Daoy (cell line): ENCODE measurements around the gene ARAP2. TPM values are rescaled to one million over a fixed set of nuclear protein-coding genes. Genes with fewer than 3 reads are reported as not detected.

Source experiments
- DNase-seq: peaks from one replicate; pipeline ENCODE4 v3.0.0-alpha.2; 2015; ENCODE audit warnings: low read depth
- total RNA-seq: library from RNA; depleted of rRNA; stranded (reverse); fragments of >200 nt; shearing (Covaris generic); gene quantifications from 2 replicates; pipeline ENCODE4 v1.2.3, GENCODE V29; 2014; rRNA removed

ARAP2 gene, protein sequence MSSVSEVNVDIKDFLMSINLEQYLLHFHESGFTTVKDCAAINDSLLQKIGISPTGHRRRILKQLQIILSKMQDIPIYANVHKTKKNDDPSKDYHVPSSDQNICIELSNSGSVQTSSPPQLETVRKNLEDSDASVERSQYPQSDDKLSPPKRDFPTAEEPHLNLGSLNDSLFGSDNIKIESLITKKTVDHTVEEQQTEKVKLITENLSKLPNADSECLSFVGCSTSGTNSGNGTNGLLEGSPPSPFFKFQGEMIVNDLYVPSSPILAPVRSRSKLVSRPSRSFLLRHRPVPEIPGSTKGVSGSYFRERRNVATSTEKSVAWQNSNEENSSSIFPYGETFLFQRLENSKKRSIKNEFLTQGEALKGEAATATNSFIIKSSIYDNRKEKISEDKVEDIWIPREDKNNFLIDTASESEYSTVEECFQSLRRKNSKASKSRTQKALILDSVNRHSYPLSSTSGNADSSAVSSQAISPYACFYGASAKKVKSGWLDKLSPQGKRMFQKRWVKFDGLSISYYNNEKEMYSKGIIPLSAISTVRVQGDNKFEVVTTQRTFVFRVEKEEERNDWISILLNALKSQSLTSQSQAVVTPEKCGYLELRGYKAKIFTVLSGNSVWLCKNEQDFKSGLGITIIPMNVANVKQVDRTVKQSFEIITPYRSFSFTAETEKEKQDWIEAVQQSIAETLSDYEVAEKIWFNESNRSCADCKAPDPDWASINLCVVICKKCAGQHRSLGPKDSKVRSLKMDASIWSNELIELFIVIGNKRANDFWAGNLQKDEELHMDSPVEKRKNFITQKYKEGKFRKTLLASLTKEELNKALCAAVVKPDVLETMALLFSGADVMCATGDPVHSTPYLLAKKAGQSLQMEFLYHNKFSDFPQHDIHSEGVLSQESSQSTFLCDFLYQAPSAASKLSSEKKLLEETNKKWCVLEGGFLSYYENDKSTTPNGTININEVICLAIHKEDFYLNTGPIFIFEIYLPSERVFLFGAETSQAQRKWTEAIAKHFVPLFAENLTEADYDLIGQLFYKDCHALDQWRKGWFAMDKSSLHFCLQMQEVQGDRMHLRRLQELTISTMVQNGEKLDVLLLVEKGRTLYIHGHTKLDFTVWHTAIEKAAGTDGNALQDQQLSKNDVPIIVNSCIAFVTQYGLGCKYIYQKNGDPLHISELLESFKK (N-terminal part only)
- total RNA-seq = 0.97 and 24.1 TPM in 2 replicates

DNA sequence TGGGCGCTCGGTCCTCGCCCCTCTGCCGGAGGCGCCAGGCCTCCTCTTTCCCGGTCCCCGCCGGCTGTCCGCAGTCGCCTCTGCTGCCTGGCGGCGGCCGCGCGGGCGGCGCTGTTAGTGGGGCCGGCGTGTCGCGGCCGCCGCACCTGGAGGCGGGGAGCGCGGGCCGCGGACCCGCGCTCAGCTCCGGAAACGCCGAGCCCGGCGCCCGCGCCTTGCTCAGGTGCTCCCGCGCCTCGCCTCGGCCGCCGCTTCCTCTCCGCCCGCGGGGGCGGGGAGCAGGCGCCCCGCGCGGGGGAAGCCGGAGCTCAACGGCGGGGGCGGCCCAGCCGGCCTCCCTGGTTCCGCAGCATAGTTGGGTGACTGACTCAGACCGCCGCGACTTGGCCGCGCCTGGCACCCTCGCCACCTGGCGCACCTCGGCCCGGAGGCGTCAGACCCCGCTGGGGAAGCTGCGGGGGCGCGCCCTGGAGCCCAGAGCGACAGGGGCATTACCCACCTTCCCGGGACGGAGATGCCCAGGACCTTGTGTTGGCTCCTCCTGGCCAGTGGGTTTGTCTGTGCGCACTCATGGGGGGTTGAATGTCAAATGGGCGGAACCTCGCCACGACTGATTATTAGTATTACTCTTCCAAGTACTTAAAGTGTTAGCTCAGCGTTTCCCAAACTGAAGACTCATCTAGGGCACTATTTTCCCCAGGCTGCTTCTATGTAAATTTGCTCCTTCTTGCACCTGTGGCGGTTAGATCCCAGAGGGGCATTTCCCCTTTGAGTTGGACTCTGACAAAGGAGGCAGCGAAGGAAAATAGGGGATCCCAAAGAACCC is at the start of gene ARAP2:
Gene ARAP2, minus strand, starts transcription at position 258 of the 826 bp plus-strand sequence. CDS start 15,028 bp downstream, outside the sequence.
- peak; percentile 17 for DNase-seq

DNA sequence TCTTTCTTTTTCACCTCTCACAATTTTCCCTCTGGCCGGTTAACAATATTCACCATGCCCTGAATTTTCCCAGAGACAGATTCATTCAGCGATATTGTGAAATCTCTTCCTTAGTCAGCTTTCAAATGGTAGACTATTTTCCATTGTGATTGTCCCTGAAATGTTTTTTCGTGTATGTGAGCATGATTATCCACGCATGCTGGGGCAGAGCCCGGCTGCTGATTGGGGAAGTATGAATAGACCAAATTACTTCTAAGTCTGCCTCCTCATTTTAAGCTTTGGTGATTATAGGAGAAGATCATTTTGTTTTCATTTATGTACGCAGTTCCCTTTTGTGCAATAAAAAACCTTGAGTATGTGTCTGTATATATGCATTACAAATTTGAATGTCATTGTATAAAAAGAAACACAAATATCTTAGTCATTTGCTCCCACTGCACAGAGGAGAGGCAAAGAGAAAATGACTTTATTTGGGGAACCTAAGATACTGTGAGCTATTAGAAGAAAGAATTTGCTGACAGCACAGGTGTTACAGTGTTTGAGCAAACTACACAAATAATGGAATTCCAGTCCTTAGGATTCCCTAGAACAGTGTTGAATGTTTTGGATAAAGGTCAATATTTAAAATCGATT is 48.4 kb upstream of the ARAP2 start:
- DNase-seq = no peak

DNA sequence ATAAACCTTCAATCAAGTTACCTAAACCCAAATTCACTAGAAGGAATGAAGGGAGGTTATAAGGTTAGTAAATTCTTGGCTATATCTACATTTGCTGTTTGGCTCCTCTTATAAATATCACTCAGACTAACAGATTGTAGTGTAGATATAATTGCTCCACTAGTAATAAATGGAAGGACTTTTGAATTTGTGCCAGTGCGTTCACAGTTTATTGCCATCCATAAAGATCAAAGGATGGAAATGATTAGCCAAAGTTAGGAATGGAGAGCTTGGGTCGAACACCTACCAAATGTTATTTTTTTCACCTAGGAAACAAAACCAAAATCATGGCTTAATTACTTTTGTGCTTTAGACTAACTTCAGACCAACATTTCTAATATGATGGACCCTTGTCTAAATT is 46.3 kb upstream of the ARAP2 start:
- no peak for DNase-seq

DNA sequence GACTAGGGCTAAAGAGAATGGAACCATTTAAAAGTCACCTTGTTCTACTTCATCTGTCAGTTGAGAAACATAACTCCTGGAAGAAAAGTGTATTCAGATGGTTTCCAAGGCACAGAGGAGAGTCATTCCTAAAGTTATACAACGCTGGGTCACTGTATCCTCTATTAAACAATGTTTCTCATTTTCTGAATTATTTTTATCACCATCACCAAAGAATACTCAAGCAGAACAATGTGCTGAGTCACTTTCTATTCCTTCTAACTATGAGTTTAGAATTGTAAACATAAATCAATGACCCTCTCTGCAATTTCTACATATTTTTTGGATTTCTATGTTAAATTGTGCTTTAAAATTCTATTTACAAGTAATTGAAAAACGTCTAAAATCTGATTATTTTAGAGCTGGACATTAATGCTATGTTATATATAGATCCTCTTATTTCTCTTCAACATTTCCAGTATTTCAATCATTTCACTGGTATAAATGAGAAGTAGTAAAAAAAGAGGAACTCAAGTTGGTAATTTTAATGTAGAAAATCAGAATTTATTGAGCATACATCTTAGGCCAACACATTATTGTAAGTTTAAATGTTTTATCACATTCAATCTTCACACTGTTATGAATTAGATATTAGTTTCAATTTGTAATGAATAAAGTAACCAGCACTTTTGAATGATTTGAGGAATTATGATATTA is 44.6 kb upstream of the ARAP2 start:
- no peak for DNase-seq

DNA sequence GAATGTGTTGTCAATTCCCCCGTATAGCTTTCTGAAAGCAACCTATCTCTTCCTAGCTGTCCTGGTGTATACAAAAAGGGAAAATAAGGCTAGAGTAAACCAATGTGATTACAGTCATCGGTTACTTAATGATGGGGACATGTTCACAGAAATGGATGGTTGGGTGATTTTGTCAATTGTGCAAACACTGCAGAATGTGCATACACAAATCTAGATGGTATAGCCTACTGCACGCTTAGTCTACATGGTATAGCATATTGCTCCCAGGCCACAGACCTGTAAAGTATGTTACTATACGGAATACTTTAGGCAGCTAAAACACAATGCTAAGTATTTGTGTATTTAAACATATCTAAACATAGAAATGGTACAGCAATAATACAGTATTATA is 42.2 kb upstream of the ARAP2 start:
- no peak for DNase-seq

DNA sequence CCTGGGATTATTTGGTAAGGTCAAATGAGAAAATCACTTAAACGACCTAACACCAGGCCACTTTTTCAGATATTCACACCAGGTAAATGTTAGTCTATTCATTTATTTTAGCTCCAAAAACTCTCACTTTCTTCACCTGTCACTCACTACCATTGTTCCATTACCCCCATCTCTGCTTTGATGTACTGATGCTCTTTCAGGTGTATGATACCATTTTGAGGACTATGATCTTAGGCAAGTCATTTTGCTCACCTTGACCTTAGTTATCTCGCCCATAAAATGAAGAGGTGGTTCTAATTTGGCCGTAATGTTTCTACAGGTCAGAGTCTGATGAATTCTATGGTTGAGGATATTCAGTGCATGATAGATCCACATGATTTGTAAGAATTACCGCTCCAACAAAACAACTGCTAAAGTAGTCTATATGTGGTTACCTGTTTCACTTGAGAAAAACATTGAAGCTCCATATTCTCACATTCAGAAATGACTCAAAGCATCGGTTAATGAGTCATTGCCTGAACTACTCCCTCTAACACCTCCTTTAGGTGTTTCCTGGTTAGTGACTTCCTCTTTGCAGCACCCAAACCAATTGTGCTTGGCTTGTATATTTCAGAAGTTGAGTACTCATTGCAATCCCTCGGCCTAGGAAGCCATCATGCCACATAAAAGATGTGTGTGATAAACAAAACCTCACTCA is 41.6 kb upstream of the ARAP2 start:
- peak; percentile 6 for DNase-seq

DNA sequence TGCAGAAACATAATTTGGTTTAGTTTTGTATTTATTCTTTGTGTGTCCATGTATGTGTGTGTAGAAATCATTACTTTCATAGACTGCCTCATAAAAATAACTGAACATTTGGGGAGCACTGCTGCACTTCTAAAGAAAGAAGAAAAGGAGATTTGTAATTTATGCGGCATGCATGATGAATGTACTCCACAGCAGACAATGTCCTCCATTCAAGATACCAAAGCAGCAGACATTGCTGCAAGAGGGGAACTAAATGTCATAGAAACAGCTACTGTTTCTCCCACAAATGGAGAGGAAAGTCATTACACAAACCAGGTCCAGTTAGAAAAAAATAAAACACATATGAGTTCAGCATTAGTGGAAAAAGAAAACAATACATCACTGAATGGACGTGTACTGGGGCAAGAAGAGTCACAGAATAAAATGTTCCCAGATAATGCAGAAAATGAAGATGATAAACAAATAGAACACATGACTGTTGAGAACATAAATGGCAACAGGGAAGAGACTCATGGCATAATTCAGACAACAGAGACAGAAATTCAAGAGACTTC is 39.7 kb upstream of the ARAP2 start:
- DNase-seq = no peak

DNA sequence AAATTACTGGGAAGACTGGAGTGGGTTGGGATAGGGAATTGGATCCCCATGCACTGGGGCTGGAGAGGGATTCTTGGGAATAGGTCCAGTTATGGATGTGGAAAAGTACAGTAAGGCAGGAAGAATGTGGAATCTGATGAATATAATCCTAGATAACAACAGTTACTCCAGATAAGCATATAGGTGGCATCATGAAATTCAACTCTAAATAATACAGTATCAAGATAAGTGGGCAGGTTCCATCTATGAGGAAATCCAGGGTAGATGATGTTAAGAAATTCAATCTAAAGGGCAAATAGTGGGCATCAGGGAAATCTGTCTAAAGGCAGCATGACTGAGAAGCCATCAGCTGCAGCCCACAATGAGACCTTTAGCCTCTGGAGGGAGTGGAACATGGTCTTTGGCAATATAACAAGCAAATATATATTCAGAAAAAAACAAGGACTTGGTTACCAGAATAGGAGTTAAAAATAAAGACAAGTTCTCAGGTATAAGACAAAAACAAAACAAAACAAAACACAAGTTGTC is 38.3 kb upstream of the ARAP2 start:
- no peak for DNase-seq

DNA sequence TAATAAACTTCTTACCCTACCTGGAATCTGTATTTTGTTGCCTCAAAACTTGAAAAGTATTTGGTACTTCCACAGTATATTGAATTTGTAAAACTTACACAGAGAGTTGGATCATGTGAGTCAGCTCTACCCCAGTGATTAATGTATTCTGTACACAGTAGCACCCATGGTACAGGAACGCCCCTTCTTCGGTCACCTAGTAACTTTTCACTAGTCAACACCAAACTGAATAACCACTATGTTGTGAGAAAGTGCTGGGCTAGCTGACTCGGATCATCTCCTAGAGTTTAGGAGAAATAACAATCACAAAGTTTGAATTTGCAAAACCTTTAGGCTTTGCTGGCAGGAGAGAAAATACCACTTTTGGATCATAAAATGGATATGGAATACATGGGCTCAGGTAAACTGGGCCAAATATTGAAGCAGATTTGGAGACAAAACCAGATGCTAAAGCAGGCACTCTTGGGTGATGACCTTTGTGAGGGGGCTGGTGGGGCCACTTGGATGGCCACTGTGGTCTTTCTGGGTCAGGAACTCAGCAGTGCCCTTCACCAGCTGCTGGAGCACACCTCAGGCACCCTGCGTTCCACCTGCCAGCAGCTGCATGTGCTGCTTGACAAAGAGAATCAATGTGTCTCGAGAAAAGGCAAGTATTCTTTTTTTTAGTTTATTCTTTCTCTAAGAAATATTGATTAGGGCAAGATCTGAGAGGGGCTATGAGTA is 37.2 kb upstream of the ARAP2 start, which contains the start of gene DTHD1:
Gene DTHD1, plus strand, starts transcription at position 233 of the 723 bp plus-strand sequence. Its CDS starts 143 bp downstream, at position 376.
- peak; percentile 1 for DNase-seq

DNA sequence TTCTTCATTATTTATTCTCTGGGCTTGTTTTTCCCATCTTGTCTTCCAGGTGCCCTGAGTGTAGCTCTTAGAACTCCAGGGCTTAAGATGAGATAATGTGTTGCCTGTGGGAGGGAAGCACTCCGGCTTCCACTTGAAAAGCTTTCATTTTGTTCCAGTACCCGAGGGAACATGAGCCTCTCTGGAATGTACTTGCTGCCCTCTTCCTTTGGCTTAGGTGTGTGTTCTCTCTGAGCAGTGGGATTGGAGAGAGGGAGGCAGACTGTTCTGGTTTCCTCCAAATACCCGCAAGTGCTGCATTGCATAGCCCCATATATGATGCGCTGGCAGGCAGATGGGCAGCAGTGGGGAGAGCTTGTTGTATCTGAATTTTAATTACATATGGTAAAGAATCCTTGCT is 36.2 kb upstream of the ARAP2 start:
- no peak for DNase-seq

DNA sequence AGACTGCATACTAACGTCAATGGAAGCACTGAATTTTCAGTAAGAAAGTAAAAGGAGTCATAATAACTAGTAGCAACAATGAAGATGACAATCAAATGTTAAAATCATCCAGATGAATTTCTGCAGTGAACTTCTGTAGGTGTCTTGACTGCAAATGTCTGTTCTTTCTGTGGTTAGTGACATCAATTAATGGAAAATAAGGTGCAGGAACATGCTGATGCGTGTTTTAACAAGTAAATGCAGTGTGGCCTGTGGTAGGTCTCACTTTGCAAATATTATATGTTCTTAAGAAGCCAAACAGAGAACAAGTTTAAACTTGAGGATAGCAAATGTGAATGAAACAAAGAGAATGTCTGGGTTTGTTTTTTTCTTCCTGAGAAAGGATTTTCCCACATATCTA is 34.5 kb upstream of the ARAP2 start:
- no peak for DNase-seq

DNA sequence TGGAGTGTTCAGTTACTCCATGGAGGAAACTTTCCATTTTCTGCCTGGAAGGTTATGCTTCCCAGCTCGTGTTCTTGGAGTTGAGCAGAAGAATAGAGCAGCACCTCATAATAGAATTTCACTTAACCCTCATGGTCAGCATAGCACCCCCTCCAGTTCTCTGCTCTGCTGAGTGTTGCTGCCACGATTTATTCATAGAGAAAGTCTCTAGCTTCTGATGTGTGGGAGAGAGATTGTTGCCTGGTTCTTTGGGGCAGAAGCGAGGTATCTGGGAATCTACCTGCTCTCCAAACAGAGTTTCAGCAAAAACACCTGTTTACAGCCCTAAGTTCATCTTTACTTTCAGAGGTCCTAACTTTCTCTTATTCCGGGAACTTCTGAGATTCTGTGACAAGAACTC is 33.2 kb upstream of the ARAP2 start:
- DNase-seq = no peak

DNA sequence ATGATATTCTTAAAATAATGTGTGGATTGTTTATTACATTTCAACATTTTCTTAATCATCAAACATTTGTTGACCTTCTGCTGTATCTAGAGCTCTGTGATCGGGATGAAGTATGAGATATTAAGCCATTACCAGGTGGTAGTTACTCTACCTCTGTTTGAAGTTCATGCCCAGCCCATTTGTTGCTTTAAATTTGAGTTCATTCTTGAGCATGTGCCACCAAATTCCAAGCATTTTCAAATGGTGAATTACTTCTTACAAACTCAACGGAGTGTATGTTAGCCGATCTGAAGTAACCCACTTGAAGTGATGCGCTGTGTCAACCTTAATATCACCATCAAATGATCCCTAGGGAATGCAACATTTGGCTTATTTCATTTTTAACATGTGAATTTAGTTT is 29.8 kb upstream of the ARAP2 start:
- DNase-seq = no peak

DNA sequence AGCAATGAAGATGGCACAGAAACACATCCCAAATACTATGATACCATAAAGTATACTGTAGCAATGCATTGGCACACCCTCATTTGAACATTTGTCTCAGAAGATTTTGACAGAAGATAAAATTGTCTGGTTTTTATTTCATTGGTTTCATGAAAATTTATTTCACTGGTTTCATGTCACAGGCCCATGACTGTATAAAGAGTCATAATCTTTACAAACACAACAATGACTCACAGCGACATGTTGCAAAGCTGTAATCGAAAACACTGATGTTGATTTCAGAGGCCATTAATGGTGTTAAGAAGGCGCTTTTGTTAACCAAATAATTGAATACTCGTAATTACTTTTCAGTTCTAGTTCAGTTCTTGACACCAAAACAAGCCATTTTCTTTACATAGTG is 29.0 kb upstream of the ARAP2 start:
- no peak for DNase-seq

DNA sequence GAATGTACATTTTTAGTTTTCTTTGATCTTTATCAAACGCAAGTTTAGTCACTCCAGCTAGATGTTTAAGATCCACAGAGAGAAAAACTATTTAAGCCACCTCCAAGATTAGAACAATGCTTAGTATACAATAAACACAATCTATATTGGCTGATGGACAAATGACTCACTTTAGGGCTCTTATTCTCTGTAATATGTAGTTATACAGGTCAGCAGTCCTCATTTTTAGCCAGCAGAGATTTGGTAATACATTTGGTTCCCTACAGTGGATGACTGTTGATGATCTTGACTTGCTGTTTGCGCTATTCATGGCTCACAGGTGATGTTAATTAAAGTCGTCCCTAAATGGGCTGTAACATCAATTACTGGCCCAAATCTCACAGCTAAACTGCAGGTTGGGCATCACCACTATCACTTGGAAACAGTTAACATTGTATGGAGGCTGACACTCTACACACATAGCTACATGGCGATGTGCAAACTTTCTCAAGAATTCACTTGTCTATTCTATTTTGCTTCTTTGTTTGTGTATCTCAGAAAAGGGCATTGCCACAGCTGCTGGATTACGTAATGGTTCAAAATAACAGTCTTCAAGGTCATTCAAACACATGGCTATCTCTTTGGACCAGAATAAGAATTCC is 25.3 kb upstream of the ARAP2 start:
- no peak for DNase-seq

DNA sequence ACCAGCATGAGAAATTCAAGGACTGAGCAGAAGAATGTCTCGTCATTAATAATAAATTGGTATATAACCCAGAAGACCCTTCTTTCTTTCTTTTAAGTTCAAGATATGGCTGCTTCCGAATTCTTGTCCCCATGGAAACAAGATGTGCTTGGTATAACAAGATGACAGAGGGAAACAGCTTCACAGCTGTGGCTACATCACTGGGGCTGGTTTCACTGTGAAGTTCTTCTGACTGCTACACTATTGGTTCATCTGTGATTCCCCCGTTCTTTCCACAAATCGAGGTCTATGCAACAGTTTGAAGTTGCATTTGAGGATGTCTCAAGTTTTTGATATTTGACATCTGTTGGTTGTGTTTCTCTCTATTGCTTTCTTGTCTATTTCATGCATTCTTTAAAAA is 24.8 kb upstream of the ARAP2 start:
- no peak for DNase-seq

DNA sequence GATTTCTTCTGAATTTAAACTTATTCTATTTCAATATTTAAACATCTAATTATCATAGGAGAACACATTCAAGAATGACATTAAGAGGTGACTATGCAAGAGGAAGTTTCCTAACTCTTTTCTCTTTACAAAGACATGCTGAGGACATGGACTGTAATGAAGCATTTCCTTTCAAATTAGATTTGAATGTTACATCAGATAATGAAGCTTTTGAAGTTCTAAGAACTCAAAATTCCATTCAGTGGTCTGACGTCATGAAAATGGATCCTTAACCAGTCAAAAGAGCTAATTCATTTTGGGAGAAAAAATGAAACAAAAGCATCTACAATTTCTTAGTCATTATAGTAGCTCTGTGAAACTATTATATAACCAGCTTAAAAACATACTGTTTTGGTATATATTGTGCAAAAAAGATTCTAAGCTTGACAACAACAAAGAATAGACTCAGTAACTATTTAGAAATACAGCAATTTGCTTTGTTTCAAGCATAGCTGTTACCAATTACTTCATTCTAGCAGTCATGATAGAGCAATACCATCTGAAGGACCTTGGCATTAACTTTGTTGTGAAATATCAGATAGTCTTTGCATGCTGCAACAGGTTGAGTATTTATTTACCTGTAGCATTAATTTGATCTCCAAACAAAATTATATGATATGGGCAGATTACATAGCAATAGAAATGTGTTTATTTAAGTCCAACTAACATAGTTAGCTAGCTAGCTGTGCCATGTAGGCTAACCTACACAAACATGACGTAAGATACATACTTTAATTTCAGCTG is 23.4 kb upstream of the ARAP2 start:
- DNase-seq = no peak
